Vein endothelial cell (primary cell): ENCODE measurements around the gene TSPAN17. TPM values are rescaled to one million over a fixed set of nuclear protein-coding genes. Genes with fewer than 3 reads are reported as not detected.

Experiments used
- small RNA-seq: library from RNA; depleted of rRNA; stranded (forward); fragments of <200 nt; gene quantifications from one replicate; pipeline ENCODE3, GENCODE V24; 2012
- total RNA-seq: library from RNA; depleted of rRNA; stranded (reverse); fragments of >200 nt; gene quantifications from 2 replicates; pipeline ENCODE4 v1.2.3, GENCODE V29; 2012

Gene TSPAN17, protein sequence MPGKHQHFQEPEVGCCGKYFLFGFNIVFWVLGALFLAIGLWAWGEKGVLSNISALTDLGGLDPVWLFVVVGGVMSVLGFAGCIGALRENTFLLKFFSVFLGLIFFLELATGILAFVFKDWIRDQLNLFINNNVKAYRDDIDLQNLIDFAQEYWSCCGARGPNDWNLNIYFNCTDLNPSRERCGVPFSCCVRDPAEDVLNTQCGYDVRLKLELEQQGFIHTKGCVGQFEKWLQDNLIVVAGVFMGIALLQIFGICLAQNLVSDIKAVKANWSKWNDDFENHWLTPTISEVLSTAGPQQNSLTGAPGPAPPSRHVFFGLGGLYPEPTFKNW
- 54.8 and 59.8 TPM in 2 replicates for total RNA-seq

GRCh38 chr5:176647030-176647842, at the start of gene TSPAN17:
Gene TSPAN17, plus strand, starts transcription at chr5:176647484. Its CDS starts 132 bp downstream, at chr5:176647616.

DNA sequence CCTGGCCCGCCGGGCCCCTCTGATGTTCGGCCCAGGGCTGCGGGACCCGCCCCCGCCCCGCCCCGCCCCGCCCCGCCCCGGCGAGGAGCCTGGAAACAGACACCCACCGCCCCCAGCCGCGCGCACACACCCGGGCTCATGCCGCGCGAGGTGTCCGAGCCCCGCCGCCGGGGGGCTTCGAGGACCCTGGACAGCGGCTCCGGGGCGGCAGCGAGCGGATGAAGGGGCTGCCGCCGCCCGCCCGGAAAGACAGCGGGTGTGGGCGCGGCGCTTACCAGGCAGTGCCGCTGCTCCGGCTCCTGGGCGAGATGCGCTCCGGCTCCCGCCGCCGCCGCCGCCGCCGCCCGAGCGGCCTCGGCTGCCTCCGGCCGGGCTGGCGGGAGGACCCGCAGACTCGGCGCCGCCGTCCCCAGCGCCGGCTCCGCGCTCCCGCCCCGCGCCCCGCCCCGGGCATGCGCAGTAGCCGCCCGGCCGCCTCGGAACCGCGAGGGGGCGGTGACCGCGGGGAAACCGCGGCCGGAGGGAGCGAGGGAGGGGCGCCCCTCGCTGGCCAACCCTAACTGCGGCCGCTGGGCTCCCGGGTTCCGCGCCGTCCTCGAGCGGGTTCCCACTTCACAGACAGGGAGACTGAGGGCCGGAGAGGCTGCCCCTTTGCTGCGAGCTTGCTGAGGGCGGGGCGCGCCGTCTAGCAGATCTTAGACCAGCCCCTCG, 37.4 kb upstream of the TSPAN17 start, which contains the start of gene GPRIN1:
Gene GPRIN1 (minus strand): TSS at position 433 of the 711 bp plus-strand sequence. CDS start 10,322 bp downstream, outside the sequence.

DNA sequence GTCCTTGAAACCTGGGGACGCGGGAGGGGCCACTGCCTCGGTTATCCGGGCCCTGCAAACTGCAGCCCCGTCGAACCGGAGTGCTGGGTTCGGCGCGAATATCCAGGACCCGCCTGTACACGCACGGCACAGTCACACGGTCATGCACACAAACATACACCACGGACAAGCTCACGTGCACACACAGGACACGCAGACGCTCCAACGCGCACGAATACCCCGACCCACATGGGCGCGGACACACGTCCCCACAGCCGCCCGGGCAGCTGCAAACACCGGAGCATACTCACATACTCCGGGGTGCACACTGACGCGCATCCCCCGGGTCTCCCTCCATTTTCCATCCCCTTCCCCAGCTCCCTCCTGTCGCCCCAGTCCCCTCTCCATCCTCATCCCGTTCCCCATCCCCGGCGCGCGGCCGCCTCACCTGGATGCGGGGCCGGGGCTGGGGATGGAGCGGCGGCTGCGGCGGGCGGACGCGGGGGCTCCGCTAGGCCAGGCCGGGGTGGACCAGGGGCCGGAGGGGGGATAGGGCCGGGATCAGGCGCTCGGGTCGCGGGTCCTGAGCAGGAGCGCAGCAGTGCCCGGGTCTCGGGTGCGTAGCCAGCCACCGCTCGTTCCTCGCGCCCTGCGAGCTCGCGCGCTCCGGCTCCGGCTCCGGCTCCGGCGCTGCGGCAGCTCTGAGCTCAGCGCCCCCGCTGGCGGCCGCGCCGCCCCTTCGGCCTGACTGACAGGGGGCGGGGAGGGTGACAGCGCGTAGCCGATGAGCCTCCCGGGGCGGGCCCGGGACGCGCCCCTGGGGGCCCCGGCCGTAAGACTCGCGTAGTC, 17.2 kb upstream of the TSPAN17 start, which contains the start of the genes EIF4E1B and SNCB:
Gene EIF4E1B (plus strand): TSS at position 823 of the 828 bp plus-strand sequence. CDS start 12,113 bp downstream, outside the sequence.
Gene SNCB (minus strand): TSS at position 682 of the 828 bp plus-strand sequence. CDS start 880 bp downstream, outside the sequence.

Small RNAs within 50 kb of the gene (small RNA-seq; reads per million reads assigned to genes)
- gene MIR4281, result not detected

Other genes with a start within 250 kb of the TSPAN17 start
- 84.5 and 136 TPM in 2 replicates for gene CLTB, start 230.9 kb upstream of the TSPAN17 start, total RNA-seq
- gene FAF2, start 199.1 kb upstream of the TSPAN17 start, total RNA-seq, result 45.1 and 56.5 TPM in 2 replicates
- 7.7 and 13.7 TPM in 2 replicates for gene RNF44, start 110.1 kb upstream of the TSPAN17 start, total RNA-seq
- not detected in 2 replicates for gene CDHR2, start 98.1 kb upstream of the TSPAN17 start, total RNA-seq
- 9.5 and 11.4 TPM in 2 replicates for gene GPRIN1, start 37.3 kb upstream of the TSPAN17 start, total RNA-seq
- 0.57 TPM in 1 of 2 replicates, not detected in the other for gene SNCB, start 16.9 kb upstream of the TSPAN17 start, total RNA-seq
- not detected in 2 replicates for gene EIF4E1B, start 16.8 kb upstream of the TSPAN17 start, total RNA-seq
- gene UNC5A, start 163.1 kb downstream of the TSPAN17 start, total RNA-seq, result under 0.01 and 1.2 TPM in 2 replicates